Bronchial epithelial cell (primary cell): ENCODE measurements around the gene ACADVL. TPM values are rescaled to one million over a fixed set of nuclear protein-coding genes. Genes with fewer than 3 reads are reported as not detected.
A peak's percentile ranks its signal among the peaks of the same experiment; 100 is the strongest.

Source experiments
- DNase-seq: peaks from one replicate; pipeline ENCODE4 v3.0.0-alpha.2; 2010; ENCODE audit warnings: low read depth
- FAIRE-seq: peaks from 2 replicates; lab custom pipeline; 2011; peaks lifted over from hg19 to GRCh38; lab: Jason Lieb, UNC
- H3K27me3 ChIP-seq: 2 replicates; pipeline ENCODE4 v1.5.1; 2011; ENCODE audit warnings: low read length; ENCODE audit not compliant: control insufficient read depth, insufficient read depth
- H3K36me3 ChIP-seq: 2 replicates; pipeline ENCODE4 v1.5.1; 2011; ENCODE audit warnings: low read length; ENCODE audit not compliant: control insufficient read depth, insufficient read depth
- H3K4me3 ChIP-seq: 2 replicates; pipeline ENCODE4 v1.5.1; 2011; ENCODE audit warnings: mild to moderate bottlenecking, low read depth, low read length, control low read depth
- total RNA-seq: library from RNA; depleted of rRNA; stranded (reverse); fragments of >200 nt; gene quantifications from 2 replicates; pipeline ENCODE4 v1.2.1, GENCODE V29; 2014
- TF ChIP-seq, protein P1 (sequence below): IDR thresholded peaks from 2 replicates; pipeline ENCODE4 v1.5.1; 2011; ENCODE audit warnings: mild to moderate bottlenecking, moderate library complexity, low read length, control low read depth, inconsistent platforms; ENCODE audit not compliant: insufficient read depth, severe bottlenecking

Gene ACADVL
- total RNA-seq, 1 donor from 2014 or later = 216 TPM

- Histone ChIP-seq H3K27me3 (no peaks in the 10 kb centered on the region), H3K4me3 (peak overlapping the region; percentile 97), H3K36me3 (peaks cover 8% of the 10 kb centered on the region)
- FAIRE-seq = no peak
- no peak for DNase-seq
- TF ChIP-seq, protein P1, sequence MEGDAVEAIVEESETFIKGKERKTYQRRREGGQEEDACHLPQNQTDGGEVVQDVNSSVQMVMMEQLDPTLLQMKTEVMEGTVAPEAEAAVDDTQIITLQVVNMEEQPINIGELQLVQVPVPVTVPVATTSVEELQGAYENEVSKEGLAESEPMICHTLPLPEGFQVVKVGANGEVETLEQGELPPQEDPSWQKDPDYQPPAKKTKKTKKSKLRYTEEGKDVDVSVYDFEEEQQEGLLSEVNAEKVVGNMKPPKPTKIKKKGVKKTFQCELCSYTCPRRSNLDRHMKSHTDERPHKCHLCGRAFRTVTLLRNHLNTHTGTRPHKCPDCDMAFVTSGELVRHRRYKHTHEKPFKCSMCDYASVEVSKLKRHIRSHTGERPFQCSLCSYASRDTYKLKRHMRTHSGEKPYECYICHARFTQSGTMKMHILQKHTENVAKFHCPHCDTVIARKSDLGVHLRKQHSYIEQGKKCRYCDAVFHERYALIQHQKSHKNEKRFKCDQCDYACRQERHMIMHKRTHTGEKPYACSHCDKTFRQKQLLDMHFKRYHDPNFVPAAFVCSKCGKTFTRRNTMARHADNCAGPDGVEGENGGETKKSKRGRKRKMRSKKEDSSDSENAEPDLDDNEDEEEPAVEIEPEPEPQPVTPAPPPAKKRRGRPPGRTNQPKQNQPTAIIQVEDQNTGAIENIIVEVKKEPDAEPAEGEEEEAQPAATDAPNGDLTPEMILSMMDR = no peak
Observed at GRCh38 chr17:7263801-7264078, 44.0 kb downstream of the ACADVL start.

DNA sequence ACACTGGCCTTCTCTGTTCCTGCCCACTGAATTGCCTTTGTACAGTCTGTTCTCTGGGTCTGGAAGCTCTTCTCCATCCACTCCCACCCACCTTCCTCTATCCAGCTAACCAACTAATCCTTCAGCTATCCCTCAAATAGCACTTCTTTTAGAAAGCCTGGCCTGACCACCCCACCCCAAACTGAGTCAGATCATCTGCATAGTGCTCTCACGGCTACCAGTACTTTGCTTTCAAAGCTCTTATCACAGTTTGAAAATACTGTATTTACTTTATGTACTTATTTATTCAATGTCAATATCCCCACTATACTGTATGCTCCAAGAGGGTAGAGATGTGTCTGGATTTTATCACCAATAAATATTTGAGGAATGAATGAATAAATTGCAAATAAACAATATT, 47.0 kb downstream of the ACADVL start:
- FAIRE-seq (no peak), DNase-seq (peak; percentile 23)
- H3K27me3 ChIP-seq = no peaks in the 10 kb centered on the region
- H3K4me3 ChIP-seq = no peak overlapping the region
- H3K36me3 ChIP-seq = no peaks in the 10 kb centered on the region
- TF ChIP-seq, protein P1 = no peak

Other genes with a start within 250 kb of the ACADVL start
- 0.26 and 1.2 TPM in 2 replicates for gene ALOX12, start 223.9 kb upstream of the ACADVL start, total RNA-seq
- gene RNASEK, start 207.3 kb upstream of the ACADVL start, total RNA-seq = 5.3 and 25.5 TPM in 2 replicates
- not detected in 2 replicates for gene BCL6B, start 196.9 kb upstream of the ACADVL start, total RNA-seq
- 0.26 and 1.2 TPM in 2 replicates for gene SLC16A13, start 183.9 kb upstream of the ACADVL start, total RNA-seq
- 0.38 TPM in 1 of 2 replicates, not detected in the other for gene SLC16A11, start 175.8 kb upstream of the ACADVL start, total RNA-seq
- not detected in 2 replicates for gene CLEC10A, start 139.7 kb upstream of the ACADVL start, total RNA-seq
- gene ASGR2, start 105.1 kb upstream of the ACADVL start, total RNA-seq = not detected in 2 replicates
- under 0.01 and 0.38 TPM in 2 replicates for gene ASGR1, start 40.6 kb upstream of the ACADVL start, total RNA-seq
- 1.8 and 1.9 TPM in 2 replicates for gene DLG4, start 102 bp upstream of the ACADVL start, total RNA-seq
- 52.1 and 55.3 TPM in 2 replicates for gene DVL2, start 14.6 kb downstream of the ACADVL start, total RNA-seq
- gene PHF23, start 19.5 kb downstream of the ACADVL start, total RNA-seq = 27.4 and 34.9 TPM in 2 replicates
- gene GABARAP, start 22.5 kb downstream of the ACADVL start, total RNA-seq = 50.8 and 64.3 TPM in 2 replicates
- 17.6 and 25.3 TPM in 2 replicates for gene CTDNEP1, start 31.8 kb downstream of the ACADVL start, total RNA-seq
- gene ELP5, start 32.3 kb downstream of the ACADVL start, total RNA-seq = 16.5 and 20.0 TPM in 2 replicates
- gene CLDN7, start 42.5 kb downstream of the ACADVL start, total RNA-seq = 546 and 850 TPM in 2 replicates
- gene SLC2A4, start 61.8 kb downstream of the ACADVL start, total RNA-seq = under 0.01 and 0.13 TPM in 2 replicates
- 0.26 and 1.0 TPM in 2 replicates for gene YBX2, start 74.7 kb downstream of the ACADVL start, total RNA-seq
- 653 and 709 TPM in 2 replicates for gene EIF5A, start 87.7 kb downstream of the ACADVL start, total RNA-seq
- gene GPS2, start 95.4 kb downstream of the ACADVL start, total RNA-seq = 22.4 and 35.7 TPM in 2 replicates
- 14.7 and 17.7 TPM in 2 replicates for gene NEURL4, start 109.4 kb downstream of the ACADVL start, total RNA-seq
- 0.26 and 4.2 TPM in 2 replicates for gene ACAP1, start 116.6 kb downstream of the ACADVL start, total RNA-seq
- gene KCTD11, start 132.2 kb downstream of the ACADVL start, total RNA-seq = 24.2 and 26.6 TPM in 2 replicates
- not detected in 2 replicates for gene TMEM95, start 135.2 kb downstream of the ACADVL start, total RNA-seq
- gene TNK1, start 161.2 kb downstream of the ACADVL start, total RNA-seq = 7.4 and 11.8 TPM in 2 replicates
- gene PLSCR3, start 174.6 kb downstream of the ACADVL start, total RNA-seq = 9.0 and 13.2 TPM in 2 replicates
- gene TMEM256, start 184.2 kb downstream of the ACADVL start, total RNA-seq = 40.3 and 67.7 TPM in 2 replicates
- 0.79 and 1.2 TPM in 2 replicates for gene NLGN2, start 187.9 kb downstream of the ACADVL start, total RNA-seq
- gene SPEM1, start 200.4 kb downstream of the ACADVL start, total RNA-seq = 0.13 TPM in 1 of 2 replicates, not detected in the other
- not detected in 2 replicates for gene SPEM2, start 205.7 kb downstream of the ACADVL start, total RNA-seq
- not detected in 2 replicates for gene SPEM3, start 208.9 kb downstream of the ACADVL start, total RNA-seq
- 7.3 and 12.6 TPM in 2 replicates for gene TMEM102, start 215.5 kb downstream of the ACADVL start, total RNA-seq
- 12.4 and 28.3 TPM in 2 replicates for gene FGF11, start 219.6 kb downstream of the ACADVL start, total RNA-seq
- 9.7 and 16.8 TPM in 2 replicates for gene CHRNB1, start 225.1 kb downstream of the ACADVL start, total RNA-seq